Esophagus muscularis mucosa (tissue), 3 donors: ENCODE data around the gene GLTP.

Experiments used
- POLR2AphosphoS5 ChIP-seq, 2 donors: sonication (generic); formaldehyde crosslinking; IDR thresholded peaks; one replicate each; pipeline ENCODE4 v1.6.1; 2017; ENCODE audit warnings: antibody characterized with exemption in 2 of 2
- TF ChIP-seq, protein P1 (sequence below), 3 experiments: fragments of 200-600 bp in 2 of 3; fragments of 450-650 bp in 1 of 3; sonication (generic) in 2 of 3; IDR thresholded peaks; one replicate each; pipeline ENCODE4 v1.5.1; 2017 to 2019; ENCODE audit warnings: antibody characterized with exemption in 3 of 3, mild to moderate bottlenecking in 2 of 3, moderate library complexity in 1 of 3

GRCh38 chr12:109810954-109811623 lies 69.3 kb downstream of the GLTP start:
- TF ChIP-seq, protein P1, sequence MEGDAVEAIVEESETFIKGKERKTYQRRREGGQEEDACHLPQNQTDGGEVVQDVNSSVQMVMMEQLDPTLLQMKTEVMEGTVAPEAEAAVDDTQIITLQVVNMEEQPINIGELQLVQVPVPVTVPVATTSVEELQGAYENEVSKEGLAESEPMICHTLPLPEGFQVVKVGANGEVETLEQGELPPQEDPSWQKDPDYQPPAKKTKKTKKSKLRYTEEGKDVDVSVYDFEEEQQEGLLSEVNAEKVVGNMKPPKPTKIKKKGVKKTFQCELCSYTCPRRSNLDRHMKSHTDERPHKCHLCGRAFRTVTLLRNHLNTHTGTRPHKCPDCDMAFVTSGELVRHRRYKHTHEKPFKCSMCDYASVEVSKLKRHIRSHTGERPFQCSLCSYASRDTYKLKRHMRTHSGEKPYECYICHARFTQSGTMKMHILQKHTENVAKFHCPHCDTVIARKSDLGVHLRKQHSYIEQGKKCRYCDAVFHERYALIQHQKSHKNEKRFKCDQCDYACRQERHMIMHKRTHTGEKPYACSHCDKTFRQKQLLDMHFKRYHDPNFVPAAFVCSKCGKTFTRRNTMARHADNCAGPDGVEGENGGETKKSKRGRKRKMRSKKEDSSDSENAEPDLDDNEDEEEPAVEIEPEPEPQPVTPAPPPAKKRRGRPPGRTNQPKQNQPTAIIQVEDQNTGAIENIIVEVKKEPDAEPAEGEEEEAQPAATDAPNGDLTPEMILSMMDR (IDR thresholded peaks at IDR 0.05): no peak
- no peak for TF ChIP-seq POLR2AphosphoS5 (IDR thresholded peaks at IDR 0.05)
